ENCODE measurements around the gene PHACTR4.
"Not testable (repeated sequence)": the region's sequence is repeated elsewhere in the genome, so short reads cannot be mapped to it uniquely, and the experiment has no call there.

DNA sequence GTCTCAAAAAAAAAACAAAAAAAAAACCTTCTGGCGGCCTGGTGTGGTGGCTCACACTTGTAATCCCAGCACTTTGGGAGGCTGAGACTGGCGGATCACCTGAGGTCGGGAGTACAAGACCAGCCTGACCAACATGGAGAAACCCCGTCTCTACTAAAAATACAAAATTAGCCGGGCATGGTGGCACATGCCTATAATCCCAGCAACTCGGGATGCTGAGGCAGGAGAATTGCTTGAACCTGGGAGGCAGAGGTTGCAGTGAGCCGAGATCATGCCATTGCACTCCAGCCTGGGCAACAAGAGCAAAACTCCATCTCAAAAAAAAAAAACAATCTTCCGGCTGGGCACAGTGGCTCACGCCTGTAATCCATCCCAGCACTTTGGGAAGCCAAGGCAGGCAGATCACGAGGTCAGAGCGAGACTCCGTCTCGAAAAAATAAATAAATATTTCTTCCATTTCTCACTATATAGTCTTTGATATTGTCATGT is 144.9 kb downstream of the PHACTR4 start:
- TF ChIP-seq, protein P1, sequence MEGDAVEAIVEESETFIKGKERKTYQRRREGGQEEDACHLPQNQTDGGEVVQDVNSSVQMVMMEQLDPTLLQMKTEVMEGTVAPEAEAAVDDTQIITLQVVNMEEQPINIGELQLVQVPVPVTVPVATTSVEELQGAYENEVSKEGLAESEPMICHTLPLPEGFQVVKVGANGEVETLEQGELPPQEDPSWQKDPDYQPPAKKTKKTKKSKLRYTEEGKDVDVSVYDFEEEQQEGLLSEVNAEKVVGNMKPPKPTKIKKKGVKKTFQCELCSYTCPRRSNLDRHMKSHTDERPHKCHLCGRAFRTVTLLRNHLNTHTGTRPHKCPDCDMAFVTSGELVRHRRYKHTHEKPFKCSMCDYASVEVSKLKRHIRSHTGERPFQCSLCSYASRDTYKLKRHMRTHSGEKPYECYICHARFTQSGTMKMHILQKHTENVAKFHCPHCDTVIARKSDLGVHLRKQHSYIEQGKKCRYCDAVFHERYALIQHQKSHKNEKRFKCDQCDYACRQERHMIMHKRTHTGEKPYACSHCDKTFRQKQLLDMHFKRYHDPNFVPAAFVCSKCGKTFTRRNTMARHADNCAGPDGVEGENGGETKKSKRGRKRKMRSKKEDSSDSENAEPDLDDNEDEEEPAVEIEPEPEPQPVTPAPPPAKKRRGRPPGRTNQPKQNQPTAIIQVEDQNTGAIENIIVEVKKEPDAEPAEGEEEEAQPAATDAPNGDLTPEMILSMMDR (IDR thresholded peaks at IDR 0.05): not testable (repeated sequence)
- not testable (repeated sequence) for TF ChIP-seq POLR2A (IDR thresholded peaks at IDR 0.05)
